GM15510 (cell line): ENCODE data around the gene STK32C.

ENCODE experiments used
- POLR2A ChIP-seq: IDR thresholded peaks from 3 replicates; pipeline ENCODE4 v1.6.1; 2011; ENCODE audit warnings: borderline replicate concordance; ENCODE audit not compliant: insufficient read length; ENCODE audit errors: extremely low read depth

Gene STK32C

DNA sequence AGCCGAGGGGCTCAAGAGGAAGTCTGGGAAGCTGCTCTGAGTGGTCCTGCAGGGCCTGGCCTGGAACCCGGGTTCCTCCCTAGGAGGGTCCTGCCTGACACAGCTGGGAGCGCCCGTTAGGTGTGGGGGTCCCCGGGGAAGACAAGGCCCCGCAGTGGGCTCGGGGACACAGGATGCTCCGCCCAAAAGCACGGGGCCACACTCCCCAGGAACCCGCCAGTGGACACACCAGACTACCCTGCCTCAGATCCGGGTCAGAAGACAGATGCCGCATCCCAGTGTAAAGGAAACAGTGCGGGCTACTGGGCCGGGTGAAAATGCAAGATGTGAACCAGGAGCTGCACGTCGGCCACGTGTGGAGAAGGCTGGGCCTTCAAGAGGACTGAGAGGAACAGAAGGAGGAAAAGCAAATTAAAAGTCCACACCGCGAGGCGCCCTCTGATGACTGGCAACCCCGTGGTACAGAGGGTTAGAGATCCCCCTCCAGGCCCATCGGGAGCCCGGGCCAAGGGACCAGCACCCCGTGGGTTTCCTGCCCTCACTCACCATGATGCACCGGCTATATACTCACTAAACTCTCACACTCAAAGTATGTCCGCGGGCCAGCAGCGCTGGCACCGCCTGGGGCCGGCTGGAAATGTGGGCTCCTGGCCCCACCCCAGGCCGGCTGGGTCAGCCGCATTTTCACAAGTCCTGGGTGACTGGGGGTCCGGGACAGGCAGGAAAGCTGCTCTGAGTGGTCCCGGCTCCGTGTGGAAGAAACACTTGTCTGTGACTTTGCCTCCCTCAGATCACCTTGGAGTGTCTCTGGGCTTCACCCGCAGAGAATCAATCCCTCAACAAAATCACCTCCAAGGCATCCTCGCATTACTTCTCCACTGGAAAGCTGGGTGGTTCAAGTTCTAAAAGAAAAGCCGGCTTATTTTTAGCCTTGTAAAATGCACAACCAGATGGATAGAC lies 6.1 kb downstream of the STK32C start:
- no peak for TF ChIP-seq POLR2A

DNA sequence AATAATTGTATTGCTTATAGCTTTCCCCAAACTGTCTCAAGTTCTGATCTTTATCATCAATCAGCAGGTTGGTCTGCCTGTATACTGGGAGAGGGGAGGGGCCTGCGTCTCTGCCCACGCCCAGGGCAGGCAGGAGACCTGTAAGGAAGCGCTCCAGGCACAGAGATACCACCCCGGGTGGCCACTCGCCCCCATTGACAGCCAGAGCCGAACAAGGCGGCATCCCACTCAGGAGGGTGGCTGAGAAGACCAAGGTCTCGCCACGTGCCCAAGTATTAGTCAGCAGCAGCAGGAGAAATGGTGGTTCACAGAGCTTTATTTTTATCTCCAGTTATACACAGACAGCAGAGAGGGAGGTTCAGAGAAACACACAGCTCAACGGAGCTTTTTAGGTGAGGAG lies 7.2 kb downstream of the STK32C start:
- no peak for TF ChIP-seq POLR2A

DNA sequence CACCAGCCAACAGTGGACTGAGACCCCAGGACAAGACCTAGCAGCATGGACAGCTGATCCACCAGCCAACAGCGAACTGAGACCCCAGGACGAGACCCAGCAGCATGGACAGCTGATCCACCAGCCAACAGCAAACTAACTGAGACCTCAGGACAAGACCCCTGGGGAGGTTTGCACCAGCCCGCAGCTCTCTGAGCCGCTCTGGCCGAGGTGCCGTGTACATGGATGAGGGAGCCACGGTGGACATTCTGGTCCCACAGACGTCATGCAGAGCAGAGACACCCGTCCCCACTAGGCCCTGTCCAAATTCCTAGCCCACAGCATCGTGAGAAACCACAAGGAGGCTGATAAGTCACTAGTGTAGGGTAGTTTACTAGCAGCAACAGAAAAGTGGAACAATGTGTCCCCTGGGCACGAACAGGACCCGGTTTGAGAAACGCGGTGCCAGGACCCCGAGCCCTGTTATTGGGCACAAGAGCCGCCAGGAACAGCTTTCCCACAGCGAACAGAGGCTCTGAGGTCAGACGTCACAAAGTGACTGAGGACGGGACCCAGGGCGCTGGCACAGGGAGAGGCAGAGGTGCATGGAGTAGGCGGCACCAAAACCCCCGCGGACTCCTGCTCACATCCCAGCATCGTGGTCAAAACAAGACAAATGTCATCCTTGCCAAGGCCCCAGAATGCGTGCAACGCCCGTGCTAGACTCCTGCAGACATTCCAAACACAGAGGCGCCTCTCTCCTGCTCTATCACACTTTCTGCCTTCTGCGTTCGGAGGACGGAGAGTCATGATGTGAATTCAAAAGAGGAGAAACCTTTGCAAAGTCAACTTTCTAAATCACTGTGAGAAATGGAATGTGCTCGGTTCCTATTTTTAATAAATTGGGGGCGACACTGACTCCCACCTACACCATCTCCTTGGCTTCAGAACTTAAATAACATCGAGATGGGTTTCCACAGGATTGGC lies 8.1 kb downstream of the STK32C start:
- TF ChIP-seq POLR2A: no peak

DNA sequence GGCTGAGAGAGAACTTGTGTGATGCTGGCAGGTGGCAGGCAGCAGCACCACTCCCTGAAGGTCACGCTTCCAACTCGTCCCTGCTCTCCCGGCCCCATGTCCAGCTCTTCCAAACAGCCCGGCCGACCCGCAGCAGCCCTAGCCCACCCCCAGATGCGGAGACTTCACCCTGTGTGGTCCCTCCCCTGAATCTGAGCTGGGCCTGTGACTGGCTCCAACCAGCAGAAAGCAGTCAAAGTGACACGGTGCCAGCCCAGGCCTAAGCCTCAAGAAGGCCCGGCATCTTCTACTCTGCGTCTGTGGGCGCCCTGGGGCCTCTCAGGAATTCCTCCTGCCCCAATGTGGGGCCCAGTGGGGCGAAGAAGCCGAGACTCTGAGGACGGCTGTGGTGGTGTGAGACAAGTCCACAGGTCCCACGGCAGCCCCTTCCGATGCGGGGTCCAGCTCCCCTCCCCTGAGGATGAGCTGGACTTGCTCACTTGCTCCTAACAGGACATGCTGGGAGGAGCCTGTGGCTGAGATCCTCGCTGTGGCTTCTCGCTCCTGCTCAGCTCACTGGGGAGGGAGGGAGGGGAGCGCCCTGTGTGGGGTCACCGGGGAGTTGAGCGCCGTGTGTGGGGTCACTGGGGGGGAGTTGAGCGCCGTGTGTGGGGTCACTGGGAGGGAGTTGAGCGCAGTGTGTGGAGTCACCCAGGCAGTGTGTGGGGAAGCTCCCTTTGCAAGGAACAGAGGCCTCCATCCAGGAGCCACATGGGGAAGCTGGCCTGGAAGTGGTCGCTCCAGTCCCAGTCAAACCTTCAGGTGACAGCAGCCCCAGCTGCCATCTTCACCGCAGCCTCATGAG lies 9.5 kb downstream of the STK32C start:
- no peak for TF ChIP-seq POLR2A

DNA sequence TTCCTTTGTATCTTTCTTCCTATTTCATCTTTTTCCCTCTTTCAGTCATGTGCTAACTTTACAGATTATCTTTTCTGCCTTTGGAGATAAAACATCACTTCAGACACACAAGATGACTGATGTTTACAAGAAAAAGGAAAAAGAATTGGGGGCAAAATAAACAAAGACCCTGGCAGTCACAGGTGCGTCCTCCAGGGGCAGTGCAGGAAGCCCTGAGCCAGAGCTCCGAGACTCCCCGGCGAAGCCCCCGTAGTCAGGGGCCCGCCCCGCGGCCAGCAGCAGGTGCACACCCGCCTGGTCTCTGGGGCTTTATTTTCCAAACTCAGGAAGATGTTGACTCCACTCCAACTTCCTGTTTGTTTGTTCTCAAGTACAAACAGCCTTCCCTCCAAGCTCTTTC lies 10.2 kb downstream of the STK32C start:
- TF ChIP-seq POLR2A: no peak

DNA sequence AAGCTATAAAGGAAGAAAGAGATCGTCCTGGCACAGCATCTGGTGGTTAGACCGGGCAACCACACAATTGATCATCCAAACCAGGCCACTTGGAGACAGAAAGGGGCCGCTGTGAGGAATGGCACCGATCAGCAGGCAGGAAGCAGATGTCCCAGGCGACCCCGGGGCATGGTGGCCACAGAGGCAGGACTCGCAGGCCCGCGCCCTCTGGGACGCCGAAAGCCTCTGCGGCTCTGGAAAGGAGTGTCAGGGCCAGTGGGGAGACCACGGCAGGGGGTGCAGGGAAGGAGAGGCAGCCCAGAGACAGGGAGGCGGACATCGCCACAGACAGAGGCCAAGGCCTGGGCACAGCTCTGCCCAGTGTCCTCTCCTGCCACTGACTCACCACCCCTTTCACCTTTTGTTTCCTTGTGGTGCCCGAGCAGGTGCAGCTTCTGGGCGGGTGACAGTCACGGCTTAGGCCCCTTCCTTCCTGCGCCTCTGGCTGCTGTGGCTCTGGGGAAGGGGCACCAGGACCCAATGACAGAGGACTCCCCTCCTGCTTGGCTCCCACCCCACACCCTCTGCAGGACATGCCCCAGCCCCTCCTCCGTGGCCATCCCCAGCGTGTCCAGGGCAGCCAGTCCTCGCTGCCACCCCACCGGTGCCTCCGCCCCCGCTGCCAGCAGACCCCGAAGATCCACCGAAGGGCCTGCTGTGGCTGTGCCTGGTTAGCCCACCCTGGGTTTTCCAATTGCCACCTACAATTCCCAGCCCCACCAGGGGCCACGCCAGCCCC lies 10.9 kb downstream of the STK32C start:
- no peak for TF ChIP-seq POLR2A

DNA sequence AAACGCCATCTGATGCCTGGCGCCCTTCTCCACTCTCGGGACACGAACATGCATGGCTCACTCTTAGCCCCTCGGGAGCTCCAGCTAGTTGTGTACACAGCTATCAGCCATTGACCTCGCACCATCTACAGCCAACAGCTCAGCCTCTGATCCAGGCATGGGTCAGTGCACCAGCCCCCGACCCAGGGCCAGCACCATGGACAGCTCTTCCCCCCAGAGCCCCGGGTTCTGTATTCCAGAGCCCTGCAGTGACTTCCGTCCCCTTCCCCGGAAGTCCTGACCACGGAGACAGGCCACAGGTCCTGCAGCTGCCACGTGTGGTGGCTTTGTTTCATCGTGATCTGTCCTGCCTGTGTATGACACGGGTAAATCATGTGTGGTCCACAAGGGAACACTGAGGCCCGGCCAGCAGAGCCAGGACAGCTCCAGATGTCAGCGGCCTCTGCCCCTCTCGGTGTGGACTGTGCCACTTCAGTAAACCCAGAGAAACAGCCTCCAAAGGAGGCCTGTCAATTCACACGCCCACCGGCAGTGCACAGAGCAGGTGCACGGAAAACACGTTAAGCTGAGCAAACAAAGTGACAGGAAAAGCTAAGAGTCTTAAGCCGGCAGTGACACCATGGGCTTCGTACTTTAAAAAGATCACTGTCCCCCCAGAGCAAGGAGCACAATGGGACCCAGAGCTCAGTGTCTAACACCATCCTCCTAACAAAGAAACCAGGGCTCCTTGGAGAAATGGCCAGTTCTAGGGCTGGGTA lies 13.0 kb downstream of the STK32C start:
- no peak for TF ChIP-seq POLR2A

DNA sequence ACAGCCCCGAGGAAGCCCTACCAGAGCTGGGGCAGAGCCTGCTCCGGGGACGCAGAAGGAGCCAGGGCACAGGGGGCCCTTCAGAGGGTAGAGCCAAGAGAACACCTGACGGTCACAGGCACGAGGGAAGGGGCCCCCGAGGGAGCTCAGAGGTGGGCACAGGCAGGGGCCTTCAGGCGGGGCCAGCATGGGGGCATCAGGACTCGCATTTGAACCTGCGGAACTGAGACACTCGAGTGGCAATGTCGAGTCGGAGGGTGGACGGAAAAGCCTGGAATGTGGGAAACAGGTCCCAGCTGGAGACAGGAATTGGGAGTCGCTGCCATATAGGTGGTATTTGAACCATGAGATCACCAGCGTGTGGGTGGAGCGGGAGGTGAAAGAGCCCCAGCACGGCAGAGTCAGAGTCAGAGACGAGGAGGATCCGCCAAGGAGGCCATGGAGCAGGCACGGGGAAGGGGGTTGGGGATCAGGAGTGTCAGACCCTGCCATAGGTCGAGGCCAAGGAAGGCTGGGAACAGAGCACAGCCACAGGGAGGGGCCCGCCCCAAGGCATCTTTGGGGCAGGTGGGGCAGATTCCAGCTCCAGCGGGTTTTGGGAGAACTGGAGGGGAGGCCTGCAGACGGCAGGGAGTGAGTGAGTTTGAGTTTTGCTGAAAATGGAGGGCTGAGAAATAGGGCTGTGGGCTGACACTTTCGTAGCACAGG lies 13.8 kb downstream of the STK32C start:
- TF ChIP-seq POLR2A: no peak

DNA sequence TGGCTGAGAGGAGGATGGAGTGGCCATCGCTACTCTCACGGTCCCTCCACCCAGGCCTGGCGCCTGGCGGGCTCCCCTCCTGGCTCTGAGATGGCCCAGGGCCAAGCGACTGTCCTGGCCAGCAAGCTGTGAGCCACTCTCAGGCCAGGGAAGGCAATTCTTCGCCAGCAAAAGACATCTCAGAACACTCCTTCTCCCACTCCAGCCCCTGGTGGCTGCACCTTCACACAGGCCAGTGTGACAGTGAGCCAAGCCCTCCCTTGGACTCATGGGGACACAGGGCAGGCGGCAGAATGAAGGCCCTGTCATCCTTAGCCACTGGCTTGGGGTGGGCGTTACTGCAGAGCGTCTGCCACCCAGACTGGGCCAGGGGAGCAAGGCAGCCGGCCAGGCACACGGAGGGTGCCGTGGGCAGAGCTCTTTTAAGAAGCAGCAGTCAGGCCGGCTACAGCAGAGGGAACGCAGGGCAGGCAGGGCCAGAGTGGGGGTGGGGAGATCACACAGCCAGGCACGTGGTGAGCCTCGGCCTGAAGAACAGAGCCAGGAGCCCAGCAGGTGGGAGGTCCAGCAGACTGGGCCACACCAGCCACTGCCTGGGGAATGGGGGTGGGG lies 14.4 kb downstream of the STK32C start:
- no peak for TF ChIP-seq POLR2A

DNA sequence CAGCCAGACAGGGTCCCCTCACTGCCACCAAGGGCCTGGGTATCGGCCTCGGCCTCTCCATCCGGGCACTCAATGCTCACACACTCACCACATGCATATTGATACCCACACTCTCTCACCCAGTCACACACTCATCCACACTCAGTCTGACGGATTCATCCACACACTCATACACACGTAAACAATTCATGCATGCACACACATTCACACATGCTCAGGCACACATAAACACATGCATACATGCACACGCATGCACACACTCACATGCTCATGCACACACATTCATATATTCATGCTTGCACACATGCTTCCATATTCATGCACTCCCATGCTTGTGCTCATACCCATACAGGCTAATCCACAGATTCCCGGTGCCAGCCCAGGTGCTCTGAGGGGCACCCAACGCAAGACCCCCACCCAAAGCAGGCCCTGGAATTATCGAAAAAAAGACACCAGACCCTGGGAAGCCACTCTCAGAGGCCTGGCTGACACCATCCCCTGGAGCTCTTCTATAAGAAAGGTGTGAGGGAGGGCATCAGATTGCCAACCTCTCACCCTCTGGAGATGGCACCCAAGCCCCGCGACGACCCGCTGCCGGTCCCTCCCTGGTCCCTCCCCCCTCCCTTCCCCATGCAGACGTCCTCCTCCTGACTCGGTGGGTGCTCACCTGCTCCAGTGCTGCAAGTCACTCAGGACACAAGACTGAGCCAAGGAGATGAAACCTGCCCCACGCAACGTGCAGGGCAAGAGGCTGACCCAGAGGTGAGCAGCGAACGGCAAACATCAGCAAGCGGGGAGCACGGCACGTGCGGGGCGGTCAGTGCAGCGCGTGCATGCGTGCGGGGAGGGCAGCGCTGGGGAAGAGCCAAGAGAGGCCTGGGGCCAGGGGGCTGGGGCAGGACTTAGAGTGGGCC lies 15.2 kb downstream of the STK32C start:
- no peak for TF ChIP-seq POLR2A

DNA sequence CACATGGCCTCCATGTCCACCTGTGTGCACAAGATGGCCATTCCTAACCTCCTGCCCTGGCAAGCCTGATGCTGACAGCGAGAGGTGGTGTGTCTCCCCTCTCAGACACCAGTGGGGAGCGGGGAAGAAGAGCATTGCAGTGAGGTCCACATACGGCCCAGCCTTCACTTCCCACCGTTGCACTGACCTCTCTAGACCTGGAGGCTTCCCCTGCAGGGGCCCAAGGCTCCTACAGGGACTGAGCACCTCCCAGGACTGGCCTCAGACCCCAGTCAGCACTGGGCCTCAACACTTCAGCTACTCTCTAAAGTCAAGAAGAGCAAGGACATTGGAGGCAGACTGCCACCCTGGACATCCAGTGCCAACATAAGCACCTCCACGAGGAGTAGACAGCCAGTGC lies 15.9 kb downstream of the STK32C start:
- no peak for TF ChIP-seq POLR2A
